Measurements from ENCODE around the gene DSN1.

DNA sequence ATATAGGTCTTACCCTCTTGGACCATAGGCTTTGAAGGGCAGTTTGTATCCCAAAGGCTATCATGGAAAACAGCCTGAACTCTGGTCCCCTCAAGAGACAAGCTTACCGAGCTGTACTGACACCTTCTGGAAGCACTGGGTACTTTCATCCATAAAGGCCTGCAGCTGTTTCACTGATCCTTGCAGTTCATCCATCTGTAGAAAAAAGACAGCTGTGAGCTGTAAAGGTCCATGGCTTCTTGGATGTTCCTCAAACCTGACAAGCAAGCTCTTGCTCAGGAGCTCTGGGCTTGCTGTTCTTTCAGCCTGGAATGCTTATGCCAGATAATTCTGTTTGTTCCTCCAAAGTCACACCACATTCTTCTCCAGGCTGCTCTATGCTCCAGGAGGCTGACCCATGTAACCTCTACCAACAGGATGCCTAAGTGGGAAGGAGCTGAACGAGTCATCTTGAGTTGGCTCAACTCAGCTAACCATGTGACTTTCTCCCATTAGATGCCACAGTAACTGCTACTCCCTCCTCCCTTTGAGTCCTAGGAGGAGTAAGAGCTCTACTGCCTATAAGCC lies 18.8 kb downstream of the DSN1 start:
- TF ChIP-seq CTCF (IDR thresholded peaks at IDR 0.05; ENCODE audit: low read depth, low read length, missing input control) (peak; percentile 77), EGR1 (IDR thresholded peaks at IDR 0.05; ENCODE audit: low read depth in 2 of 2) (no peak), GABPA (IDR thresholded peaks at IDR 0.05 in 1 of 2, conservative IDR thresholded peaks at IDR 0.05 in 1 of 2) (no peak), RAD21 (IDR thresholded peaks at IDR 0.05) (peak; percentile 89 to 91), ZBTB33 (IDR thresholded peaks at IDR 0.05) (no peak), REST (IDR thresholded peaks at IDR 0.05) (no peak), TAF1 (conservative IDR thresholded peaks at IDR 0.05) (no peak), ATF3 (IDR thresholded peaks at IDR 0.05) (no peak), YY1 (IDR thresholded peaks at IDR 0.05) (no peak), HNF4G (IDR thresholded peaks at IDR 0.05) (no peak), SP1 (IDR thresholded peaks at IDR 0.05) (no peak)
- TF ChIP-seq, protein P1, sequence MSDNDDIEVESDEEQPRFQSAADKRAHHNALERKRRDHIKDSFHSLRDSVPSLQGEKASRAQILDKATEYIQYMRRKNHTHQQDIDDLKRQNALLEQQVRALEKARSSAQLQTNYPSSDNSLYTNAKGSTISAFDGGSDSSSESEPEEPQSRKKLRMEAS (IDR thresholded peaks at IDR 0.05) = no peak
